Peyer's patch (tissue), 4 donors: ENCODE measurements around the gene VASN. TPM values are rescaled to one million over a fixed set of nuclear protein-coding genes. Genes with fewer than 3 reads are reported as not detected.
A peak's percentile ranks its signal among the peaks of the same experiment; 100 is the strongest.
"Not testable (repeated sequence)": the region's sequence is repeated elsewhere in the genome, so short reads cannot be mapped to it uniquely, and the experiment has no call there.

Experiments used
- DNase-seq, 3 donors: peaks; one replicate each; pipeline ENCODE4 v3.0.0-alpha.2; 2017 to 2019
- H3K27ac ChIP-seq, 4 donors: fragments of 200-600 bp; sonication (generic); one replicate each; pipeline ENCODE4 v1.5.1; 2016 to 2019
- H3K27me3 ChIP-seq, 2 donors: fragments of 200-600 bp; sonication (generic); one replicate each; pipeline ENCODE4 v1.5.1; 2019
- H3K36me3 ChIP-seq, 3 donors: fragments of 200-600 bp; sonication (generic); one replicate each; pipeline ENCODE4 v1.5.1; 2016 to 2019
- H3K4me1 ChIP-seq, 4 donors: fragments of 200-600 bp; sonication (generic); one replicate each; pipeline ENCODE4 v1.5.1; 2016 to 2019
- H3K4me3 ChIP-seq, 4 donors: fragments of 200-600 bp; sonication (generic); 1 replicate in 3 of 4; 2 replicates in 1 of 4; pipeline ENCODE4 v1.5.1; 2016 to 2019; ENCODE audit warnings: mild to moderate bottlenecking in 1 of 4
- H3K9me3 ChIP-seq, 4 donors: fragments of 200-600 bp; sonication (generic); one replicate each; pipeline ENCODE4 v1.5.1; 2016 to 2019; ENCODE audit warnings: mild to moderate bottlenecking in 1 of 4
- CTCF ChIP-seq, 6 experiments: fragments of 450-650 bp in 4 of 6; fragments of 200-600 bp in 2 of 6; sonication (generic) in 1 of 6; IDR thresholded peaks; one replicate each; pipeline ENCODE4 v1.5.1; 2017 to 2019; ENCODE audit warnings: antibody characterized with exemption in 6 of 6, mild to moderate bottlenecking in 3 of 6, moderate library complexity in 1 of 6
- POLR2A ChIP-seq, 2 donors: fragments of 450-650 bp; IDR thresholded peaks; one replicate each; pipeline ENCODE4 v1.5.1; 2017; ENCODE audit warnings: antibody characterized with exemption in 2 of 2, mild to moderate bottlenecking in 2 of 2, moderate library complexity in 2 of 2
- total RNA-seq, 4 donors: library from RNA; depleted of rRNA; stranded (reverse); fragments of >200 nt; gene quantifications; one replicate each; pipeline ENCODE4 v1.1.0, GENCODE V29; 2016

The VASN gene
- total RNA-seq, 4 donors from 2014 or later: 2.1 to 18.2 (median 8.4) TPM

DNA sequence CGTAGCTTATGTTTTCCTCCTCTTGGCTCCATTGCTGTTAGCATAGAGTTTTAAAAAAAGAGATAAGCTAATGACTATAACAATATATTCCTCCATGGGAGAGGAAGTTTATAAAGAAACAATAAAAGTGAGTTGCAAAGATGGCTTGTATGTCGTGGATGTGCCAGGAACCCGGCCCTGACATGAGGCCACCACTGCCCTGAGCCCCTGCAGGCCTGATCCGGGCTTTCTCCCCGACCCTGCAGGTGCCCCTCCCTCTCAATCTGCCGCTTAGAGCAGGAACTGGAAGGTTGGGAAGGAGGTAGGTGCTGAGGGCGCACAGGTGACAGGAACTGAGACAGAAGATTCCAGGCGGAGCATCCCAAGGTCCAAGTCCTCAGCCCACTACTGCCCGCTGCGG lies 32.2 kb upstream of the VASN start:
- peak overlapping the region in 1 of 4 donors; percentile 9 for H3K27ac ChIP-seq
- TF ChIP-seq POLR2A (IDR thresholded peaks at IDR 0.05): no peak
- no peak for TF ChIP-seq CTCF (IDR thresholded peaks at IDR 0.05)
- no peaks in the 10 kb centered on the region for H3K9me3 ChIP-seq
- DNase-seq: no peak
- peaks cover 0 to 25% (median 0%) of the 10 kb centered on the region in 3 donors for H3K36me3 ChIP-seq
- H3K27me3 ChIP-seq: no peaks in the 10 kb centered on the region
- H3K4me1 ChIP-seq: no peaks in the 10 kb centered on the region
- no peak overlapping the region for H3K4me3 ChIP-seq

- Histone ChIP-seq H3K27ac (peak overlapping the region in 1 of 4 donors; percentile 9), H3K4me3 (no peak overlapping the region), H3K9me3 (no peaks in the 10 kb centered on the region), H3K27me3 (no peaks in the 10 kb centered on the region), H3K36me3 (peaks cover 0 to 25% (median 0%) of the 10 kb centered on the region in 3 donors), H3K4me1 (no peaks in the 10 kb centered on the region)
- DNase-seq: no peak
- no peak for TF ChIP-seq CTCF (IDR thresholded peaks at IDR 0.05)
- no peak for TF ChIP-seq POLR2A (IDR thresholded peaks at IDR 0.05)
Measured at GRCh38 chr16:4339909-4340308, 31.7 kb upstream of the VASN start.

DNA sequence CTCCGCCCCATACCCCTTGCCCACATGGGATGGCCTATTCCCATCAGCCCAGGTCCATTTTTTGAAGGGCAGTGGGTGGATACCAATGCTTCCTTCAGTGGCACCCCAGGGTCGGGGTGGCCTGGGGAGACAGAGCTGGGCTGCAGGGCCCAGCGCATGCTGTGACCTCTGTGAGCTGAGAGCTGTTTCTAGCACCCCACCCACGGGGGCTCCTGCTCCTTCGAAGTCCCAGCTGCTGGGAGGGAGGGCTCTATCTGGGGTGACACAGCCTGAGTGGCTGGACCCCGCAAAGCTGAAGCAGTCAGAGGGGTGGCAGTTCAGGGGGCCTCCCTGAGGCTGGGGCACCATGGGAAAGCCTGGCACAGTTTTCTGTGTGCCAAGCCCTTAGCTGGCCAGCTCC lies 31.2 kb upstream of the VASN start:
- no peaks in the 10 kb centered on the region for H3K9me3 ChIP-seq
- H3K27me3 ChIP-seq: no peaks in the 10 kb centered on the region
- peaks cover 0 to 25% (median 0%) of the 10 kb centered on the region in 3 donors for H3K36me3 ChIP-seq
- no peak for DNase-seq
- no peak overlapping the region for H3K27ac ChIP-seq
- no peaks in the 10 kb centered on the region for H3K4me1 ChIP-seq
- no peak overlapping the region for H3K4me3 ChIP-seq
- TF ChIP-seq POLR2A (IDR thresholded peaks at IDR 0.05) (no peak), CTCF (IDR thresholded peaks at IDR 0.05) (no peak)

GRCh38 chr16:4341250-4341649 lies 30.4 kb upstream of the VASN start:
- Histone ChIP-seq H3K4me1 (no peaks in the 10 kb centered on the region), H3K27ac (no peak overlapping the region), H3K9me3 (no peaks in the 10 kb centered on the region), H3K36me3 (peaks cover 0 to 25% (median 0%) of the 10 kb centered on the region in 3 donors), H3K4me3 (no peak overlapping the region), H3K27me3 (no peaks in the 10 kb centered on the region)
- TF ChIP-seq POLR2A (IDR thresholded peaks at IDR 0.05): no peak
- TF ChIP-seq CTCF (IDR thresholded peaks at IDR 0.05): no peak
- no peak for DNase-seq

- H3K27me3 ChIP-seq: no peaks in the 10 kb centered on the region
- no peaks in the 10 kb centered on the region for H3K4me1 ChIP-seq
- no peak for TF ChIP-seq POLR2A (IDR thresholded peaks at IDR 0.05)
- TF ChIP-seq CTCF (IDR thresholded peaks at IDR 0.05): no peak
- no peak for DNase-seq
- no peaks in the 10 kb centered on the region for H3K9me3 ChIP-seq
- no peak overlapping the region for H3K4me3 ChIP-seq
- peaks cover 0 to 24% (median 0%) of the 10 kb centered on the region in 3 donors for H3K36me3 ChIP-seq
- no peak overlapping the region for H3K27ac ChIP-seq
Measured at GRCh38 chr16:4342866-4343744, 28.5 kb upstream of the VASN start.

DNA sequence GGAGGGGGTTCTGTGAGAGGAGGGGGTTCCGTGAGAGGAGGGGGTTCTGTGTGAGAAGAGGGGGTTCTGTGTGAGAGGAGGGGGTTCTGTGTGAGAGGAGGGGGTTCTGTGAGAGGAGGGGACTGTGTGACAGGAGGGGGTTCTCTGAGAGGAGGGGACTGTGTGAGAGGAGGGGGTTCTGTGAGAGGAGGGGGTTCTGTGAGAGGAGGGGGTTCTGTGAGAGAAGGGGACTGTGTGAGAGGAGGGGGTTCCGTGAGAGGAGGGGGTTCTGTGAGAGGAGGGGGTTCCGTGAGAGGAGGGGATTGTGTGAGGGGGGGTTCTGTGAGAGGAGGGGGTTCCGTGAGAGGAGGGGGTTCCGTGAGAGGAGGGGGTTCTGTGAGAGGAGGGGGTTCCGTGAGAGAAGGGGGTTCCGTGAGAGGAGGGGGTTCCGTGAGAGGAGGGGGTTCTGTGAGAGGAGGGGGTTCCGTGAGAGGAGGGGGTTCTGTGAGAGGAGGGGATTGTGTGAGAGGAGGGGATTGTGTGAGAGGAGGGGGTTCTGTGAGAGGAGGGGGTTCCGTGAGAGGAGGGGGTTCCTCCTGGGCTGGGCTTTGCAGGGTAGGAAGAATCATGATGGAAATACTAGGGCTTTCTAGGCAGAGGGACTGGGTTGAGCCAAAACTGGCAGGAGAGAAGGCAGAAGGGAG lies 27.2 kb upstream of the VASN start:
- not testable (repeated sequence) for H3K9me3 ChIP-seq, DNase-seq, H3K4me3 ChIP-seq, H3K4me1 ChIP-seq, H3K27ac ChIP-seq, H3K27me3 ChIP-seq
- peaks cover 0 to 14% (median 0%) of the 10 kb centered on the region in 3 donors for H3K36me3 ChIP-seq
